Liver (tissue), 3 donors: ENCODE data around the gene UNC13A.

Source experiments
- ATF3 ChIP-seq: IDR thresholded peaks from 2 replicates; pipeline ENCODE4 v1.6.1; 2016; ENCODE audit warnings: antibody characterized with exemption
- CTCF ChIP-seq: fragments of 150-350 bp; IDR thresholded peaks from 2 replicates; pipeline ENCODE4 v1.5.1; 2017; ENCODE audit warnings: improper control_type of control experiment, low read depth, low read length; ENCODE audit not compliant: missing input control
- FOXA1 ChIP-seq: IDR thresholded peaks from 2 replicates; pipeline ENCODE4 v1.6.1; 2016; ENCODE audit warnings: antibody characterized with exemption
- GABPA ChIP-seq, 2 donors: IDR thresholded peaks in 1 of 2; conservative IDR thresholded peaks in 1 of 2; 2 replicates each; pipeline ENCODE4 v1.6.1; 2016; ENCODE audit warnings: antibody characterized with exemption in 2 of 2, mild to moderate bottlenecking in 1 of 2, moderate library complexity in 1 of 2
- HNF4G ChIP-seq: IDR thresholded peaks from 2 replicates; pipeline ENCODE4 v1.6.1; 2016; ENCODE audit warnings: antibody characterized with exemption
- JUND ChIP-seq, 2 donors: IDR thresholded peaks; 2 replicates each; pipeline ENCODE4 v1.6.1; 2016; ENCODE audit warnings: antibody characterized with exemption in 2 of 2
- MAX ChIP-seq: IDR thresholded peaks from 2 replicates; pipeline ENCODE4 v1.6.1; 2016; ENCODE audit warnings: antibody characterized with exemption
- NR2F2 ChIP-seq: IDR thresholded peaks from 2 replicates; pipeline ENCODE4 v1.6.1; 2016; ENCODE audit warnings: antibody characterized with exemption
- RAD21 ChIP-seq, 2 donors: IDR thresholded peaks; 2 replicates each; pipeline ENCODE4 v1.6.1; 2016; ENCODE audit warnings: antibody characterized with exemption in 2 of 2, mild to moderate bottlenecking in 2 of 2
- RXRA ChIP-seq, 2 donors: IDR thresholded peaks; 2 replicates each; pipeline ENCODE4 v1.6.1; 2017 to 2018; ENCODE audit warnings: antibody characterized with exemption in 2 of 2, mild to moderate bottlenecking in 1 of 2
- TAF1 ChIP-seq: conservative IDR thresholded peaks from 2 replicates; pipeline ENCODE4 v1.6.1; 2016; ENCODE audit warnings: antibody characterized with exemption, mild to moderate bottlenecking
- YY1 ChIP-seq: IDR thresholded peaks from 2 replicates; pipeline ENCODE4 v1.6.1; 2016; ENCODE audit warnings: antibody characterized with exemption, mild to moderate bottlenecking
- donor health status: healthy.
- donor health status: healthy.

- TF ChIP-seq CTCF (no peak), RAD21 (IDR thresholded peaks at IDR 0.05) (no peak), MAX (no peak), JUND (IDR thresholded peaks at IDR 0.05) (no peak), YY1 (no peak), GABPA (IDR thresholded peaks at IDR 0.05 in 1 of 2, conservative IDR thresholded peaks at IDR 0.05 in 1 of 2) (no peak), FOXA1 (no peak), RXRA (IDR thresholded peaks at IDR 0.05) (no peak), NR2F2 (no peak), ATF3 (no peak), TAF1 (no peak), HNF4G (no peak)
Measured at GRCh38 chr19:17725422-17726078, 37.4 kb upstream of the UNC13A start.
